Peyer's patch (tissue), 4 donors: ENCODE results near the gene KRT37.
"Not testable (repeated sequence)": the region's sequence is repeated elsewhere in the genome, so short reads cannot be mapped to it uniquely, and the experiment has no call there.

ENCODE experiments used
- CTCF ChIP-seq, 6 experiments: fragments of 450-650 bp in 4 of 6; fragments of 200-600 bp in 2 of 6; sonication (generic) in 1 of 6; IDR thresholded peaks; one replicate each; pipeline ENCODE4 v1.5.1; 2017 to 2019; ENCODE audit warnings: antibody characterized with exemption in 6 of 6, mild to moderate bottlenecking in 3 of 6, moderate library complexity in 1 of 6
- POLR2A ChIP-seq, 2 donors: fragments of 450-650 bp; IDR thresholded peaks; one replicate each; pipeline ENCODE4 v1.5.1; 2017; ENCODE audit warnings: antibody characterized with exemption in 2 of 2, mild to moderate bottlenecking in 2 of 2, moderate library complexity in 2 of 2

GRCh38 chr17:41422586-41422985, 1.8 kb downstream of the KRT37 start:
- TF ChIP-seq POLR2A, CTCF (IDR thresholded peaks at IDR 0.05): not testable (repeated sequence)
